ENCODE data around the gene EIF3F.

EIF3F gene, protein sequence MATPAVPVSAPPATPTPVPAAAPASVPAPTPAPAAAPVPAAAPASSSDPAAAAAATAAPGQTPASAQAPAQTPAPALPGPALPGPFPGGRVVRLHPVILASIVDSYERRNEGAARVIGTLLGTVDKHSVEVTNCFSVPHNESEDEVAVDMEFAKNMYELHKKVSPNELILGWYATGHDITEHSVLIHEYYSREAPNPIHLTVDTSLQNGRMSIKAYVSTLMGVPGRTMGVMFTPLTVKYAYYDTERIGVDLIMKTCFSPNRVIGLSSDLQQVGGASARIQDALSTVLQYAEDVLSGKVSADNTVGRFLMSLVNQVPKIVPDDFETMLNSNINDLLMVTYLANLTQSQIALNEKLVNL

DNA sequence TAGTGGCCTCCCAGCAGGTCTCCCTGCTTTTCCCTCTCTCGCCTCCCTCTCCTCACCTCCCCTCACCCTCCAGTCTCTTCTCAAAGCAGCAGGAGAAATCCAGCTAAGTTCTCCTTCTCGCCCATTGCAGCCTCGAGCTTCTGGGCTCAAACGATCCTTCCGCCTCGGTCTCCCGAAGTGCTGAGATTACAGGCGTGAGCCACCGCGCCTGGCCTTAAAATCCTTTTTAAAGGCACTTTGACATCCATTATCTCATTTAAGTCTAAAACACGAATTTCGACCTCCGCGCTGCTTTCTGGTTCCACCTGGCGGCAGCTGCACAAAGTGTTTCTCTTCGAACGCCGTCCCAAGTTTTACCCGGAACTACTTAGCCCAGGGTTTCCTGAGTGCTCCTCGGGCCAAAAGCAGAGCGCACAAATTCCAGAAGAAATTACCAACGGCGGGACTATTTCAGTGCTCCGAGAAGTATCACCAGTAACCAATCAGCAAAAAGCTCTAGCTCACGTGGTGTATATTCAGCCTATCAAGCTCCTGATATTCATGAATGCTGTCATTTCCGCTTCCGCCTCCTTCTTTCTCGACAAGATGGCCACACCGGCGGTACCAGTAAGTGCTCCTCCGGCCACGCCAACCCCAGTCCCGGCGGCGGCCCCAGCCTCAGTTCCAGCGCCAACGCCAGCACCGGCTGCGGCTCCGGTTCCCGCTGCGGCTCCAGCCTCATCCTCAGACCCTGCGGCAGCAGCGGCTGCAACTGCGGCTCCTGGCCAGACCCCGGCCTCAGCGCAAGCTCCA is at the start of gene EIF3F:
TSS of gene EIF3F (plus strand) at position 570 of the 792 bp plus-strand sequence. CDS start at position 586, 16 bp downstream.
- DNase-seq (ENCODE audit: insufficient read length, low spot score), result peak; percentile 71
- peak; percentile 58 for FAIRE-seq
- TF ChIP-seq, protein P1, sequence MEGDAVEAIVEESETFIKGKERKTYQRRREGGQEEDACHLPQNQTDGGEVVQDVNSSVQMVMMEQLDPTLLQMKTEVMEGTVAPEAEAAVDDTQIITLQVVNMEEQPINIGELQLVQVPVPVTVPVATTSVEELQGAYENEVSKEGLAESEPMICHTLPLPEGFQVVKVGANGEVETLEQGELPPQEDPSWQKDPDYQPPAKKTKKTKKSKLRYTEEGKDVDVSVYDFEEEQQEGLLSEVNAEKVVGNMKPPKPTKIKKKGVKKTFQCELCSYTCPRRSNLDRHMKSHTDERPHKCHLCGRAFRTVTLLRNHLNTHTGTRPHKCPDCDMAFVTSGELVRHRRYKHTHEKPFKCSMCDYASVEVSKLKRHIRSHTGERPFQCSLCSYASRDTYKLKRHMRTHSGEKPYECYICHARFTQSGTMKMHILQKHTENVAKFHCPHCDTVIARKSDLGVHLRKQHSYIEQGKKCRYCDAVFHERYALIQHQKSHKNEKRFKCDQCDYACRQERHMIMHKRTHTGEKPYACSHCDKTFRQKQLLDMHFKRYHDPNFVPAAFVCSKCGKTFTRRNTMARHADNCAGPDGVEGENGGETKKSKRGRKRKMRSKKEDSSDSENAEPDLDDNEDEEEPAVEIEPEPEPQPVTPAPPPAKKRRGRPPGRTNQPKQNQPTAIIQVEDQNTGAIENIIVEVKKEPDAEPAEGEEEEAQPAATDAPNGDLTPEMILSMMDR (IDR thresholded peaks at IDR 0.05; ENCODE audit: insufficient read depth, missing control alignments), result peak; percentile 80

DNA sequence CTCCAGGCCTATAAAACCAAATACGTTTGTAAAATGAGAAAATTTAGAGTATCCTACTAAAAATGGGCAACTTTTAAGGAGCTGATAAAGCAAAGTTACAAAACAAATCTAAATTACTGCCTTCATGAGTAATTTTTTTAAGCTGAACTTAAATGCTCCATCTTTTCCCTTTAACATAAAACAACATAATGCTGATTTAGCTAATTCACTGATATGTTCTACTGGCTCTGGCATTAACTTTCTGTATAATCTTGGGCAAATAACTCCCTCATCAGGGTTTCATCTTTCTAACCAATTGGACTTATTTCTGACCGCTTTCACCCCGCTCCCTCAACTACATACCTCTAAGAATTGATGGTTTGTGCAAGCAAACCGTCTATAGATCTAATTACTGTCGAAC is 46.0 kb upstream of the EIF3F start:
- FAIRE-seq, result no peak
- no peak for DNase-seq (ENCODE audit: insufficient read length, low spot score)
- TF ChIP-seq, protein P1 (IDR thresholded peaks at IDR 0.05; ENCODE audit: insufficient read depth, missing control alignments), result no peak

DNA sequence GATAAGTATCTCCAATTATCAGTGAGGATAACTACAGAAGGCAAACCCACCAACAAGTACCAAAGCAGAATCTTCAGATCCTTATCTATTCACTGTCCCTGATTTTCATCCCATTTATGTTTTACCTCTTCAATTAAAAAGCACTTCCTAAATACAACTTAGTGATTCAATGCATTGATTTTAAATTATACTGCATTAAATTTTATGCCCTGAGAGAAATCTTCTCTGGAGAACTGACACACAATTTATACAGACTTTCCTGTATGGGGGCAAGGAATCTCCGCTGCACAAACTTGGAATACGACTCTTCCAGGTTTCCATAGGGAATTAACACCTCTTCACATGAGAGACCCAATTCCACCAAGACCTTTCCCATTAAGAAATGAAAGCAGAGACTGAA is 45.5 kb upstream of the EIF3F start, which contains the start of gene OR10A3:
TSS of gene OR10A3 (minus strand) at position 101 of the 400 bp plus-strand sequence. CDS start 2,188 bp downstream, outside the sequence.
- DNase-seq (ENCODE audit: insufficient read length, low spot score), result no peak
- FAIRE-seq, result no peak
- TF ChIP-seq, protein P1 (IDR thresholded peaks at IDR 0.05; ENCODE audit: insufficient read depth, missing control alignments), result no peak

DNA sequence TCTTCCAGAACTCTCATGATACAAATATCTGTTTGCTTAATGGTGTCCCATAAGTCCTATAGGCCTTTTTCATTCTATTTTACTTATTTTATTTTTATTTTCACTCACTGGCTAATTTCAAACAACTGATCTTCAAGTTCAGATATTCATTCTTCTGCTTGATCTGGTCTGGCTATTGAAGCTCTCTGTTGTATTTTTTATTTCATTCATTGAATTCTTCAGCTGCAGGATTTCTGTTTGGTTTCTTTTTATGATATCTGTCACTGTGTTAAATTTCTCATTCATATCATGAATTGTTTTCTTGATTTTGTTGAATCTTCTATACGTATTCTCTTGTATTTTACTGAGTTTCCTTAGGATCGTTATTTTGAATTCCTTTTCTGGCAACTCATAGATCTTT is 43.0 kb upstream of the EIF3F start:
- no peak for DNase-seq (ENCODE audit: insufficient read length, low spot score)
- FAIRE-seq, result no peak

DNA sequence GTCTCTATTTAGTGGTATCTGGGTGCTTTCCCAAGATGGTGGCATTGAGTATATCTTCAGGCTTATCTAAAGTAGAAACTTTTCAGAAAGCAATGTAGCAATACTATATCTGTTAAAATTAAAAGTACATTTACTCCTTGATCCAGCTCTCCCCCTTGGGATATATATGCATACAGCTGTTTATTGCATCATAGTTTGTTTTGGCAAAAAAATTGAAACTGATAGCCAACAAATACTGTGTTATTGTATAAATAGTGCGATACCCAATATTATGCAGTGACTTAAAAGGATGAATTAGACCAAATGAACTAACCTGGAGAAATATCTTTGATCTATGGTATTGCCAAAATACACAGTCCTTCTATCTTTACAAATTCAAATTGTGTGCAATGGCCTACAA is 37.2 kb upstream of the EIF3F start:
- no peak for FAIRE-seq
- TF ChIP-seq, protein P1 (IDR thresholded peaks at IDR 0.05; ENCODE audit: insufficient read depth, missing control alignments), result no peak

More for the DNA sequence above, 43.0 kb upstream of the EIF3F start:
- TF ChIP-seq, protein P1 (IDR thresholded peaks at IDR 0.05; ENCODE audit: insufficient read depth, missing control alignments), result no peak

DNA sequence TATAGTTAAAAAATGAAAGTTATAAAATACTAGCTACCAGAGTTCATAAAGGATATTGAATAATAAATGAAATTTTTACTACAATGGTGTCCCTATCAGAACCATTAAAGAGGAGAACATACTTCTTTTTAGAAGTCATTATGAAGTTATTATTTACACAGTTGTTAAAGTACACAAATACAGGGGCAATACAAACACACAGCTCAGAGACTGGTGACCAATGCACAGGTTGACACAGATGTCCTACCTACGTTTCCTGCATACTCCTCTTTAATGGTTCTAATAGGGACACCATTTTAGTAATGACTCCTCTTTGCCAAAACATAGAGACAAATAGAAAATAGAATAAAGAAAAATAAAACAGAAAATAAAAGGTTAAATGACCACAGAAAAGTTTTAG is 31.9 kb upstream of the EIF3F start:
- FAIRE-seq (no peak), DNase-seq (ENCODE audit: insufficient read length, low spot score) (no peak)
- TF ChIP-seq, protein P1 (IDR thresholded peaks at IDR 0.05; ENCODE audit: insufficient read depth, missing control alignments), result no peak

More for the DNA sequence above, 37.2 kb upstream of the EIF3F start:
- DNase-seq (ENCODE audit: insufficient read length, low spot score), result no peak

Data from D721Med (cell line).